SU-DHL-6 (cell line): Measurements from ENCODE around the gene YKT6.

Experiments used
- EZH2phosphoT487 ChIP-seq: fragments of 200-600 bp; sonication (generic), shearing (Covaris generic); conservative IDR thresholded peaks from 2 replicates; pipeline ENCODE4 v1.6.1; 2018; ENCODE audit warnings: mild to moderate bottlenecking, antibody characterized with exemption, low read length, moderate library complexity, mixed read lengths
- TF ChIP-seq, protein P1 (sequence below): fragments of 200-600 bp; sonication (generic); IDR thresholded peaks from one replicate; pipeline ENCODE4 v1.5.1; 2017; ENCODE audit warnings: antibody characterized with exemption, mild to moderate bottlenecking, low read length, moderate library complexity; ENCODE audit not compliant: insufficient read depth, poor library complexity, severe bottlenecking

DNA sequence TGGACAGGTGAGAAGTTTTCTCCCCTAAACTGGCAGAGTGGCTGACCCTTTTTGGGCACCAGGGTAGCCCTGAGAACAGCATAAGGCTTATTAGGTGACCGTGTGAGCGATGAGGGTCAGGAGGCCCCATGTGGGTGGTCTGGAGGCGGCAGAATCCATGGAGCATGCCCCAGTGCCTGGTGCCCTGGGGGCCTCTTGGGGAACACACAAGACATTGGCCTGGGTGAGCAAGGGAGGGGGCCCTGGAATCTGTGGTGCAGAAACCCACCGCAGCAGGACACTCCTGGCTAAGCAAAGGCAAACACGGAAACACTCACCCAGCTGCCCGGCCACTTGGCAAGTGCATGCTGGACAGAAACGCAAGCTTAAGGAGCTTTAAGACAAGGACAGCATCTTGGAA, 29.5 kb downstream of the YKT6 start:
- TF ChIP-seq, protein P1, sequence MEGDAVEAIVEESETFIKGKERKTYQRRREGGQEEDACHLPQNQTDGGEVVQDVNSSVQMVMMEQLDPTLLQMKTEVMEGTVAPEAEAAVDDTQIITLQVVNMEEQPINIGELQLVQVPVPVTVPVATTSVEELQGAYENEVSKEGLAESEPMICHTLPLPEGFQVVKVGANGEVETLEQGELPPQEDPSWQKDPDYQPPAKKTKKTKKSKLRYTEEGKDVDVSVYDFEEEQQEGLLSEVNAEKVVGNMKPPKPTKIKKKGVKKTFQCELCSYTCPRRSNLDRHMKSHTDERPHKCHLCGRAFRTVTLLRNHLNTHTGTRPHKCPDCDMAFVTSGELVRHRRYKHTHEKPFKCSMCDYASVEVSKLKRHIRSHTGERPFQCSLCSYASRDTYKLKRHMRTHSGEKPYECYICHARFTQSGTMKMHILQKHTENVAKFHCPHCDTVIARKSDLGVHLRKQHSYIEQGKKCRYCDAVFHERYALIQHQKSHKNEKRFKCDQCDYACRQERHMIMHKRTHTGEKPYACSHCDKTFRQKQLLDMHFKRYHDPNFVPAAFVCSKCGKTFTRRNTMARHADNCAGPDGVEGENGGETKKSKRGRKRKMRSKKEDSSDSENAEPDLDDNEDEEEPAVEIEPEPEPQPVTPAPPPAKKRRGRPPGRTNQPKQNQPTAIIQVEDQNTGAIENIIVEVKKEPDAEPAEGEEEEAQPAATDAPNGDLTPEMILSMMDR = no peak
- TF ChIP-seq EZH2phosphoT487 = no peak
